HTR-8/SVneo (cell line): Measurements from ENCODE around the gene BEST4.

ENCODE experiments used
- DNase-seq: peaks from one replicate; pipeline ENCODE4 v3.0.0; 2011; ENCODE audit warnings: low spot score, mixed read lengths; ENCODE audit not compliant: insufficient read length
- FAIRE-seq: peaks from 2 replicates; lab custom pipeline; 2011; peaks lifted over from hg19 to GRCh38; lab: Jason Lieb, UNC

The BEST4 gene

GRCh38 chr1:44735992-44736391 lies 52.0 kb downstream of the BEST4 start:
- no peak for FAIRE-seq

GRCh38 chr1:44733784-44734183 lies 54.2 kb downstream of the BEST4 start:
- FAIRE-seq (no peak), DNase-seq (no peak)

More at GRCh38 chr1:44735992-44736391, 52.0 kb downstream of the BEST4 start:
- DNase-seq: no peak
